ENCODE results near the gene SH3RF1.

DNA sequence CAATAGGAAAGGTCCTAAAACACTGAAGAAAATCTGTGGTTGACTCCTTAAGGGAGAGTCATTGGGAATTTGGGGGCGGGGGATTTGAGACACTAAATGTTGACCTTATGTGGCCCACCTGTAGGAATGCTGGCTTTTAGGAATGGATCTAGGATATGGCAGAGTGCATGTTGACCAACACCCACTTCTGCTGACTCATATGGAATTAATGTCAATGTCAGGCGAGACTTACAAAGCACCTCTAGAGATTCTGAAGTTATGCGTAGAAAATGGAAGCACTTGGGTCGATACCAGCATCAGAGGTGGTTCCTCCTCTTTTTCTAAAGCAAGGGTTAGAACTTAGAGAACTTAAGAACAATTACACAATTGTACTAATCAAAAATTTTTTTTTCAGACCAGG is 160.1 kb downstream of the SH3RF1 start:
- TF ChIP-seq, protein P1, sequence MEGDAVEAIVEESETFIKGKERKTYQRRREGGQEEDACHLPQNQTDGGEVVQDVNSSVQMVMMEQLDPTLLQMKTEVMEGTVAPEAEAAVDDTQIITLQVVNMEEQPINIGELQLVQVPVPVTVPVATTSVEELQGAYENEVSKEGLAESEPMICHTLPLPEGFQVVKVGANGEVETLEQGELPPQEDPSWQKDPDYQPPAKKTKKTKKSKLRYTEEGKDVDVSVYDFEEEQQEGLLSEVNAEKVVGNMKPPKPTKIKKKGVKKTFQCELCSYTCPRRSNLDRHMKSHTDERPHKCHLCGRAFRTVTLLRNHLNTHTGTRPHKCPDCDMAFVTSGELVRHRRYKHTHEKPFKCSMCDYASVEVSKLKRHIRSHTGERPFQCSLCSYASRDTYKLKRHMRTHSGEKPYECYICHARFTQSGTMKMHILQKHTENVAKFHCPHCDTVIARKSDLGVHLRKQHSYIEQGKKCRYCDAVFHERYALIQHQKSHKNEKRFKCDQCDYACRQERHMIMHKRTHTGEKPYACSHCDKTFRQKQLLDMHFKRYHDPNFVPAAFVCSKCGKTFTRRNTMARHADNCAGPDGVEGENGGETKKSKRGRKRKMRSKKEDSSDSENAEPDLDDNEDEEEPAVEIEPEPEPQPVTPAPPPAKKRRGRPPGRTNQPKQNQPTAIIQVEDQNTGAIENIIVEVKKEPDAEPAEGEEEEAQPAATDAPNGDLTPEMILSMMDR (IDR thresholded peaks at IDR 0.05), result no peak
- TF ChIP-seq POLR2A (IDR thresholded peaks at IDR 0.05; ENCODE audit: low read depth), result no peak

Data from esophagus muscularis mucosa (tissue), 3 donors.